ENCODE measurements around the gene XYLT1. TPM values are rescaled to one million over a fixed set of nuclear protein-coding genes. Genes with fewer than 3 reads are reported as not detected.

Gene XYLT1
- total RNA-seq, 2 donors from 2014 or later, result 15.0 to 18.3 TPM

DNA sequence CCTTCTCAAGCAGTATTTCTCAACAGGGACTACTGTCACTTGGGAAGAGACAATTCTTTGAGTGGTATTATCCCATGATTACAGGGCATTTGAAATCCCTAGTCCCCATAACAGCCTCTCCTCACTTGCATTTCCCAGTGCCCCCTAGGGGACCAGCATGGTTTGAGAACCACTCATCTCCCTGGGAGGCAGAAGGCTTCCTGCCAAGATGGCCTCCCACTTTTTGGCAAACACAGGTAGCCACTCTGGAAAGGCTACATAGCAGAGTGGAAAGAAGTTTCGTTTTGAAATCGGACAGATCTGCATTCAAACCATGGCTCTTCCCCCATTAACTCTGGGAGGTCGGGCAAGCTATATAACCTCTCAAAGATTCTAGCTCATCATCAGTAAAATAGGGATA, 256.8 kb downstream of the XYLT1 start:
- Histone ChIP-seq H3K36me3 (no peaks in the 10 kb centered on the region), H3K9me3 (no peaks in the 10 kb centered on the region), H3K4me1 (no peaks in the 10 kb centered on the region), H3K27ac (no peak overlapping the region), H3K27me3 (no peaks in the 10 kb centered on the region), H3K4me3 (no peak overlapping the region), H3K9ac (ENCODE audit: low read depth in 2 of 2, low read length in 2 of 2) (no peak overlapping the region)
- TF ChIP-seq, protein P1, sequence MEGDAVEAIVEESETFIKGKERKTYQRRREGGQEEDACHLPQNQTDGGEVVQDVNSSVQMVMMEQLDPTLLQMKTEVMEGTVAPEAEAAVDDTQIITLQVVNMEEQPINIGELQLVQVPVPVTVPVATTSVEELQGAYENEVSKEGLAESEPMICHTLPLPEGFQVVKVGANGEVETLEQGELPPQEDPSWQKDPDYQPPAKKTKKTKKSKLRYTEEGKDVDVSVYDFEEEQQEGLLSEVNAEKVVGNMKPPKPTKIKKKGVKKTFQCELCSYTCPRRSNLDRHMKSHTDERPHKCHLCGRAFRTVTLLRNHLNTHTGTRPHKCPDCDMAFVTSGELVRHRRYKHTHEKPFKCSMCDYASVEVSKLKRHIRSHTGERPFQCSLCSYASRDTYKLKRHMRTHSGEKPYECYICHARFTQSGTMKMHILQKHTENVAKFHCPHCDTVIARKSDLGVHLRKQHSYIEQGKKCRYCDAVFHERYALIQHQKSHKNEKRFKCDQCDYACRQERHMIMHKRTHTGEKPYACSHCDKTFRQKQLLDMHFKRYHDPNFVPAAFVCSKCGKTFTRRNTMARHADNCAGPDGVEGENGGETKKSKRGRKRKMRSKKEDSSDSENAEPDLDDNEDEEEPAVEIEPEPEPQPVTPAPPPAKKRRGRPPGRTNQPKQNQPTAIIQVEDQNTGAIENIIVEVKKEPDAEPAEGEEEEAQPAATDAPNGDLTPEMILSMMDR (IDR thresholded peaks at IDR 0.05), result no peak
- DNase-seq, result no peak
- intact Hi-C loops (cut with DNase I), result no loop called here

DNA sequence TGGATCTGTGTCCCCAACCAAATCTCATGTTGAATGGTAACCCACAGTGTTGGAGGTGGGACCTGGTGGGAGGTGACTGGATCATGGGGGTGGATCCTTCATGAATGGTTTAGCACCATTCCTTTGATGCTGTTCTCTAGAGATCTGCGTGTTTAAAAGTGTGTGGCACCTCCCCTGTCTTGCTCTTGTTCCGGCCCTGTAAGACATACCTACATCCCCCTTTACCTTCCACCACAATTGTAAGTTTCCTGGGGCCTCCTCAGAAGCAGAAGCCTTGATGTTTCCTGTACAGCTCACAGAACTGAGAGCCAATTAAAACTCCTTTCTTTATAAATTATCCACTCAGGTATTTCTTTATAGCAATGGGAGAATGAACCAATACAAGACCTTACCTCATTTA, 257.7 kb downstream of the XYLT1 start:
- DNase-seq, result no peak
- Histone ChIP-seq H3K27ac (no peak overlapping the region), H3K9ac (ENCODE audit: low read depth in 2 of 2, low read length in 2 of 2) (no peak overlapping the region), H3K9me3 (no peaks in the 10 kb centered on the region), H3K4me3 (no peak overlapping the region), H3K36me3 (no peaks in the 10 kb centered on the region), H3K27me3 (no peaks in the 10 kb centered on the region), H3K4me1 (no peaks in the 10 kb centered on the region)
- TF ChIP-seq, protein P1 (IDR thresholded peaks at IDR 0.05), result no peak
- intact Hi-C loops (cut with DNase I), result no loop called here

DNA sequence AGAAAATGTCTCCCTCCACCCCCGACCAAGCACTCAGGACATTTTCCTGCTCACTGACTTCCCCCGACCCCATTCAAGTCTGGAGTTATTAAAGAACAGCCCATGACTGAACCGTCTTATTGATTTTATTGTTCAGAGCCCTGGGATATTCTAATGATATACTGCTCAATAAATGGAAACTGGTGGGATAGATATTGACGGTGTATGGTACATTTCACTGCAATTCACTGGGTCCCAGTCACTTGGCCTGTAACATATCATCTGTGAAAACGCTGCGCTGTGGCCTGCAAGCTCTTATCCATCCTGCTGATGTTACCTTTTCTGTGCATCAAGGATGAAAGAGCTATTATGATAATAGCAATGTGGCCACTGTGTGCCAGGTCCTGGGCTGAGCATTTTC, 258.2 kb downstream of the XYLT1 start:
- no peaks in the 10 kb centered on the region for H3K4me1 ChIP-seq
- intact Hi-C loops (cut with DNase I), result no loop called here
- no peaks in the 10 kb centered on the region for H3K9me3 ChIP-seq
- no peaks in the 10 kb centered on the region for H3K27me3 ChIP-seq
- H3K36me3 ChIP-seq, result no peaks in the 10 kb centered on the region
- H3K9ac ChIP-seq (ENCODE audit: low read depth in 2 of 2, low read length in 2 of 2), result no peak overlapping the region
- H3K27ac ChIP-seq, result no peak overlapping the region
- no peak for DNase-seq
- TF ChIP-seq, protein P1 (IDR thresholded peaks at IDR 0.05), result no peak
- H3K4me3 ChIP-seq, result no peak overlapping the region

DNA sequence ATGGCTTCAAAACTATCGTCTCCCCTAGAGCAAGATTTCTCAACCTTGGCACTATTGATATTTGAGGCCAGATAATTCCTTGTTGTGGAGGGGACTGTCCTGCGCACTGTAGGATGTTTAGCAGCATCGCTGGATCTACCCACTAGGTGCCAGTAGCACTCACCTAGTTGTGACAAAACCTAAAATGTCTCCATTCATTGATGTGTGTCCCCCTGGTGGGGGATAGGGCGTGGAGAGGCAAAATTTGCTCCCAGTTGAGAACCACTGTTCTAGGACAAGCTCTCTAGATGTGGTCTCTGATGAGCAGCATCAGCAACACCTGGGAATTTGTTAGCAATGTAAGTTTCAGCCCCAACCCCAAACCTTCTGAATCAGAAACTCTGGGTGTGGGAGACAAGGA, 259.0 kb downstream of the XYLT1 start:
- TF ChIP-seq, protein P1 (IDR thresholded peaks at IDR 0.05), result no peak
- H3K27ac ChIP-seq, result no peak overlapping the region
- DNase-seq, result no peak
- H3K4me3 ChIP-seq, result no peak overlapping the region
- no peaks in the 10 kb centered on the region for H3K4me1 ChIP-seq
- intact Hi-C loops (cut with DNase I), result no loop called here
- H3K36me3 ChIP-seq, result no peaks in the 10 kb centered on the region
- H3K9me3 ChIP-seq, result no peaks in the 10 kb centered on the region
- H3K27me3 ChIP-seq, result no peaks in the 10 kb centered on the region
- H3K9ac ChIP-seq (ENCODE audit: low read depth in 2 of 2, low read length in 2 of 2), result no peak overlapping the region

DNA sequence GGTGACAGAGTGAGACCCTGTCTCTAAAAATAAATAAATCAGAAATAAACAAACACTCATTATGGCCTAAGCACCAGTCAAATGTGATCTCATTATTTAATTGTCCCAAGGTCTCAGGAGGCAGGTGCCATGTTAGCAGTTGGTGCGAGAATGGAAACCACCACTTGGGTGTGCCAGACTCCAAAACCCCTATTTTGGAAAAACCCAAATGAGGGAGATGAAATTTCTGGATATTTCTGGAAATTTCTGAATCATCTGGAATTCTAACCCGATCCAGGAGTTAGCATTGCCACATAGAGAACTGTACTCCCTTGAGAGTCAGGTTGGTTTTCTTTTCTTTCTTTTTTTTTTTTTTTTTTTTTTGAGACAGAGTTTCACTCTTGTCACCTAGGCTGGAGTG, 264.0 kb downstream of the XYLT1 start:
- H3K4me3 ChIP-seq, result no peak overlapping the region
- no peaks in the 10 kb centered on the region for H3K4me1 ChIP-seq
- H3K36me3 ChIP-seq, result no peaks in the 10 kb centered on the region
- H3K9ac ChIP-seq (ENCODE audit: low read depth in 2 of 2, low read length in 2 of 2), result no peak overlapping the region
- H3K9me3 ChIP-seq, result no peaks in the 10 kb centered on the region
- intact Hi-C loops (cut with DNase I), result no loop called here
- TF ChIP-seq, protein P1 (IDR thresholded peaks at IDR 0.05), result no peak
- DNase-seq, result no peak
- no peak overlapping the region for H3K27ac ChIP-seq
- no peaks in the 10 kb centered on the region for H3K27me3 ChIP-seq
